Activated CD4-positive, CD25-positive, alpha-beta regulatory T cell treated with anti-CD3 and anti-CD28 coated beads, Interleukin-2, amount 50 U/mL, for 72 hours (primary cell): ENCODE data around the gene ACTL7B.
"Not testable (repeated sequence)": the region's sequence is repeated elsewhere in the genome, so short reads cannot be mapped to it uniquely, and the experiment has no call there.

Source experiments
- DNase-seq: peaks from one replicate; pipeline ENCODE4 v3.0.0; 2021

Gene ACTL7B

GRCh38 chr9:108842610-108843295 lies 13.0 kb downstream of the ACTL7B start:
- no peak for DNase-seq

- not testable (repeated sequence) for DNase-seq
Observed at GRCh38 chr9:108839561-108839960, 16.2 kb downstream of the ACTL7B start.

- DNase-seq: no peak
Observed at GRCh38 chr9:108838017-108838416, 17.8 kb downstream of the ACTL7B start.

GRCh38 chr9:108837530-108837929 lies 18.3 kb downstream of the ACTL7B start:
- no peak for DNase-seq

- DNase-seq: no peak
Observed at GRCh38 chr9:108836781-108837180, 19.0 kb downstream of the ACTL7B start.

GRCh38 chr9:108836319-108836718 lies 19.5 kb downstream of the ACTL7B start:
- DNase-seq: no peak

- DNase-seq: no peak
Observed at GRCh38 chr9:108835831-108836230, 20.0 kb downstream of the ACTL7B start.

GRCh38 chr9:108834959-108835665 lies 20.7 kb downstream of the ACTL7B start:
- DNase-seq: no peak

GRCh38 chr9:108832179-108832500 lies 23.6 kb downstream of the ACTL7B start:
- DNase-seq: no peak

- no peak for DNase-seq
Observed at GRCh38 chr9:108831496-108832178, 24.1 kb downstream of the ACTL7B start.

- DNase-seq: no peak
Observed at GRCh38 chr9:108830272-108830671, 25.5 kb downstream of the ACTL7B start.

GRCh38 chr9:108823829-108824228 lies 32.0 kb downstream of the ACTL7B start:
- no peak for DNase-seq

GRCh38 chr9:108816037-108816436 lies 39.7 kb downstream of the ACTL7B start:
- DNase-seq: no peak

GRCh38 chr9:108815156-108815555 lies 40.6 kb downstream of the ACTL7B start:
- no peak for DNase-seq

- DNase-seq: no peak
Observed at GRCh38 chr9:108813951-108814601, 41.7 kb downstream of the ACTL7B start.

GRCh38 chr9:108812396-108813025 lies 43.3 kb downstream of the ACTL7B start:
- DNase-seq: no peak

GRCh38 chr9:108811944-108812343 lies 43.8 kb downstream of the ACTL7B start:
- no peak for DNase-seq

GRCh38 chr9:108809269-108809668 lies 46.5 kb downstream of the ACTL7B start:
- no peak for DNase-seq
